H1 (cell line): ENCODE measurements around the gene UROS. TPM values are rescaled to one million over a fixed set of nuclear protein-coding genes. Genes with fewer than 3 reads are reported as not detected.

Experiments used
- CTCF ChIA-PET: fragments of 300-600 bp; sonication (Branson Sonifier 250); formaldehyde crosslinking; loops from one replicate; lab custom pipeline; 2021; ENCODE audit not compliant: partially characterized antibody; lab: Charles Lee
- POLR2A ChIA-PET: fragments of 300-600 bp; sonication (Branson Sonifier 250); formaldehyde crosslinking; loops from one replicate; lab custom pipeline; 2021; ENCODE audit warnings: inconsistent platforms; ENCODE audit not compliant: partially characterized antibody; lab: Charles Lee
- DNase-seq, 2 experiments: peaks; one replicate each; pipeline versions ENCODE4 v3.0.0 to v3.0.0-alpha.2; 2010 to 2022; ENCODE audit warnings: low spot score in 2 of 2, low read depth in 1 of 2, mixed read lengths in 1 of 2
- FAIRE-seq: peaks from 2 replicates; lab custom pipeline; 2011; peaks lifted over from hg19 to GRCh38; lab: Jason Lieb, UNC
- H2AFZ ChIP-seq: 2 replicates; pipeline ENCODE4 v1.8.1; 2012; ENCODE audit warnings: low read length, inconsistent platforms
- H2AK5ac ChIP-seq: 2 replicates; pipeline ENCODE4 v1.6.1; 2013; ENCODE audit warnings: low read depth, low read length
- H2BK120ac ChIP-seq: replicated peaks from 2 replicates; pipeline ENCODE3; 2013; ENCODE audit warnings: low read depth, low read length, inconsistent platforms
- H2BK12ac ChIP-seq: 2 replicates; pipeline ENCODE4 v1.6.1; 2013; ENCODE audit warnings: low read depth, low read length
- H2BK15ac ChIP-seq: 2 replicates; pipeline ENCODE4 v1.6.1; 2013; ENCODE audit warnings: low read length
- H2BK20ac ChIP-seq: 2 replicates; pipeline ENCODE4 v1.6.1; 2013; ENCODE audit warnings: low read length
- H2BK5ac ChIP-seq: 2 replicates; pipeline ENCODE4 v1.6.1; 2013; ENCODE audit warnings: low read depth, low read length
- H3K14ac ChIP-seq: 2 replicates; pipeline ENCODE4 v1.6.1; 2013; ENCODE audit warnings: inconsistent platforms; ENCODE audit not compliant: insufficient read length
- H3K18ac ChIP-seq: 2 replicates; pipeline ENCODE4 v1.6.1; 2013; ENCODE audit warnings: low read length; ENCODE audit errors: extremely low read depth
- H3K23ac ChIP-seq: 2 replicates; pipeline ENCODE4 v1.6.1; 2013; ENCODE audit warnings: inconsistent platforms; ENCODE audit not compliant: insufficient read length
- H3K23me2 ChIP-seq: 2 replicates; pipeline ENCODE4 v1.6.1; 2013; ENCODE audit warnings: low read depth, low read length
- H3K27ac ChIP-seq: 2 replicates; pipeline ENCODE4 v1.6.1; 2011; ENCODE audit warnings: low read depth, low read length, inconsistent platforms
- H3K27me3 ChIP-seq, 4 experiments: replicated peaks in 1 of 4; 1 replicate in 1 of 4; 2 replicates in 3 of 4; pipeline versions ENCODE4 v1.6.1 to v1.8.1; 2011 to 2013; ENCODE audit warnings: low read length in 3 of 4, mild to moderate bottlenecking in 3 of 4, inconsistent platforms in 2 of 4, mixed read lengths in 2 of 4, moderate library complexity in 1 of 4; ENCODE audit not compliant: control insufficient read depth in 3 of 4, insufficient read depth in 3 of 4; ENCODE audit errors: extremely low read depth in 1 of 4
- H3K36me3 ChIP-seq, 4 experiments: 2 replicates each; pipeline versions ENCODE4 v1.6.1 to v1.8.1; 2011 to 2013; ENCODE audit warnings: mild to moderate bottlenecking in 4 of 4, low read length in 3 of 4, moderate library complexity in 2 of 4, control low read depth in 1 of 4, inconsistent platforms in 1 of 4; ENCODE audit not compliant: insufficient read depth in 4 of 4, control insufficient read depth in 2 of 4
- H3K4ac ChIP-seq: replicated peaks from 2 replicates; pipeline ENCODE3; 2013; ENCODE audit warnings: low read length, low read depth, mixed read lengths, inconsistent platforms; ENCODE audit not compliant: insufficient read length
- H3K4me1 ChIP-seq, 4 experiments: replicated peaks in 1 of 4; 1 replicate in 1 of 4; 2 replicates in 3 of 4; pipeline versions ENCODE4 v1.6.1 to v1.8.1; 2011 to 2013; ENCODE audit warnings: low read length in 3 of 4, inconsistent platforms in 2 of 4, mixed read lengths in 1 of 4; ENCODE audit not compliant: insufficient read depth in 4 of 4, control insufficient read depth in 3 of 4
- H3K4me2 ChIP-seq, 2 experiments: 2 replicates each; pipeline versions ENCODE4 v1.6.1 to v1.8.1; 2011 to 2013; ENCODE audit warnings: low read depth in 2 of 2, low read length in 2 of 2, control low read depth in 1 of 2, inconsistent platforms in 1 of 2, mild to moderate bottlenecking in 1 of 2; ENCODE audit not compliant: insufficient read depth in 1 of 2
- H3K4me3 ChIP-seq, 4 experiments: fragments of 200-600, 300-600 bp in 1 of 4; sonication (generic), shearing (Covaris generic), sonication (Bioruptor Twin) in 1 of 4; 2 replicates each; pipeline versions ENCODE4 v1.5.1 to v1.8.1; 2011 to 2016; ENCODE audit warnings: low read length in 4 of 4, low read depth in 3 of 4, control low read depth in 2 of 4, inconsistent platforms in 2 of 4, mild to moderate bottlenecking in 2 of 4, mixed read lengths in 1 of 4, moderate library complexity in 1 of 4; ENCODE audit not compliant: insufficient read depth in 2 of 4; ENCODE audit errors: extremely low read depth in 1 of 4
- H3K56ac ChIP-seq: replicated peaks from 2 replicates; pipeline ENCODE3; 2013; ENCODE audit warnings: low read depth, mild to moderate bottlenecking, mixed read lengths, low read length, inconsistent platforms; ENCODE audit not compliant: insufficient read length
- H3K79me1 ChIP-seq: 2 replicates; pipeline ENCODE4 v1.6.1; 2013; ENCODE audit warnings: low read depth, low read length, control low read depth
- H3K79me2 ChIP-seq, 2 experiments: 2 replicates each; pipeline versions ENCODE4 v1.6.1 to v1.8.1; 2012 to 2013; ENCODE audit warnings: low read length in 2 of 2, mild to moderate bottlenecking in 2 of 2, inconsistent platforms in 1 of 2; ENCODE audit not compliant: insufficient read depth in 2 of 2, control insufficient read depth in 1 of 2
- H3K9ac ChIP-seq, 4 experiments: replicated peaks in 1 of 4; 1 replicate in 1 of 4; 2 replicates in 3 of 4; pipeline versions ENCODE4 v1.6.1 to v1.8.1; 2011 to 2013; ENCODE audit warnings: low read depth in 3 of 4, low read length in 3 of 4, control low read depth in 2 of 4, mild to moderate bottlenecking in 2 of 4, moderate library complexity in 2 of 4, inconsistent platforms in 1 of 4; ENCODE audit errors: extremely low read depth in 1 of 4
- H3K9me3 ChIP-seq, 2 experiments: 2 replicates each; pipeline versions ENCODE4 v1.6.1 to v1.8.1; 2012 to 2013; ENCODE audit warnings: mild to moderate bottlenecking in 2 of 2, moderate library complexity in 2 of 2, control low read depth in 1 of 2, inconsistent platforms in 1 of 2, low read depth in 1 of 2, low read length in 1 of 2, mixed read lengths in 1 of 2; ENCODE audit not compliant: insufficient read depth in 2 of 2
- H4K20me1 ChIP-seq, 2 experiments: replicated peaks in 1 of 2; 2 replicates each; pipeline versions ENCODE3 to v1.8.1; 2011 to 2013; ENCODE audit warnings: inconsistent platforms in 2 of 2, low read length in 2 of 2, mild to moderate bottlenecking in 1 of 2; ENCODE audit not compliant: insufficient read depth in 2 of 2, control insufficient read depth in 1 of 2
- H4K5ac ChIP-seq: 2 replicates; pipeline ENCODE4 v1.6.1; 2013; ENCODE audit warnings: low read length, low read depth, mixed read lengths, inconsistent platforms; ENCODE audit not compliant: insufficient read length
- H4K8ac ChIP-seq: 2 replicates; pipeline ENCODE4 v1.8.0; 2013; ENCODE audit warnings: mild to moderate bottlenecking, moderate library complexity, low read length, inconsistent platforms; ENCODE audit not compliant: insufficient read depth; ENCODE audit errors: extremely low read depth
- H4K91ac ChIP-seq: replicated peaks from 2 replicates; pipeline ENCODE3; 2013; ENCODE audit warnings: low read length, mixed read lengths, inconsistent platforms; ENCODE audit not compliant: insufficient read length
- BCL11A ChIP-seq, 2 experiments: IDR thresholded peaks; one replicate each; pipeline ENCODE4 v1.6.1; 2011; ENCODE audit warnings: low read depth in 2 of 2, low read length in 2 of 2, mild to moderate bottlenecking in 2 of 2
- BRCA1 ChIP-seq: IDR thresholded peaks from 2 replicates; pipeline ENCODE4 v1.6.1; 2012; ENCODE audit warnings: low read depth, low read length, improper control_type of control experiment
- CBX8 ChIP-seq: fragments of 300-800, 300-1000 bp; sonication (generic); IDR thresholded peaks from 2 replicates; pipeline ENCODE4 v1.7.1; 2016; ENCODE audit warnings: low read depth, low read length, borderline replicate concordance
- CEBPB ChIP-seq: IDR thresholded peaks from 2 replicates; pipeline ENCODE4 v1.6.1; 2012; ENCODE audit warnings: low read depth, low read length
- EGR1 ChIP-seq: IDR thresholded peaks from 2 replicates; pipeline ENCODE4 v1.6.1; 2011; ENCODE audit warnings: low read depth, low read length, borderline replicate concordance
- HDAC6 ChIP-seq: IDR thresholded peaks from one replicate; pipeline ENCODE4 v1.7.1; 2012; ENCODE audit warnings: low read depth, mild to moderate bottlenecking, inconsistent platforms, low read length, moderate library complexity
- KDM4A ChIP-seq: IDR thresholded peaks from one replicate; pipeline ENCODE4 v1.7.1; 2012; ENCODE audit warnings: low read depth, mild to moderate bottlenecking, moderate library complexity, low read length, inconsistent platforms; ENCODE audit not compliant: severe bottlenecking
- PHF8 ChIP-seq: fragments of 200-600 bp; sonication (generic); conservative IDR thresholded peaks from 2 replicates; pipeline ENCODE4 v1.7.1; 2012; ENCODE audit warnings: low read depth, mild to moderate bottlenecking, inconsistent platforms, low read length, moderate library complexity
- POU5F1 ChIP-seq: IDR thresholded peaks from 2 replicates; pipeline ENCODE4 v1.6.1; 2011; ENCODE audit warnings: low read depth, mild to moderate bottlenecking, low read length, moderate library complexity
- RFX5 ChIP-seq: IDR thresholded peaks from 2 replicates; pipeline ENCODE4 v1.6.1; 2011; ENCODE audit warnings: low read depth, low read length, improper control_type of control experiment, borderline replicate concordance
- SIX5 ChIP-seq: IDR thresholded peaks from 2 replicates; pipeline ENCODE4 v1.6.1; 2011; ENCODE audit warnings: mild to moderate bottlenecking, low read depth, low read length
- TBP ChIP-seq: IDR thresholded peaks from 2 replicates; pipeline ENCODE4 v1.6.1; 2011; ENCODE audit warnings: low read depth, low read length, improper control_type of control experiment
- TEAD4 ChIP-seq: IDR thresholded peaks from 2 replicates; pipeline ENCODE4 v1.6.1; 2012; ENCODE audit warnings: low read depth, low read length, inconsistent platforms, mixed read lengths
- WGBS, 2 experiments: shearing (Covaris generic) in 1 of 2; methylation state at CpG; one replicate each; pipeline versions ENCODE4 v1.1.6 to v1.1.7; 2013 to 2015; ENCODE audit warnings: low lambda C conversion rate in 2 of 2, mixed read lengths in 2 of 2, inconsistent platforms in 1 of 2, low coverage in 1 of 2, missing lambda C conversion rate in 1 of 2; ENCODE audit not compliant: insufficient replicate concordance in 2 of 2, insufficient coverage in 1 of 2, insufficient read length in 1 of 2; ENCODE audit errors: extremely low coverage in 1 of 2, missing lambda C conversion rate in 1 of 2; 5-methylcytosine and 5-hydroxymethylcytosine counted together
- polyA plus RNA-seq, 7 experiments: library from polyadenylated mRNA; depleted of rRNA in 3 of 7; stranded (reverse) in 5 of 7; unstranded in 2 of 7; fragments of >200 nt in 5 of 7; fragments of 200-250 nt in 2 of 7; gene quantifications; 1 replicate in 5 of 7; 2 replicates in 1 of 7; 4 replicates in 1 of 7; pipeline versions ENCODE4 v1.2.1 to v1.2.3, GENCODE V29; 2011 to 2013; ENCODE audit warnings: missing spikeins in 2 of 7, mixed read lengths in 2 of 7
- total RNA-seq: library from RNA; stranded (reverse); fragmentation: NEBNext Ultra II Directional; extraction: Animal tissue kit (Norgen Biotek cat#: 25700); gene quantifications from 2 replicates; pipeline ENCODE4 v1.2.1, GENCODE V29; 2021
- TF ChIP-seq, protein P1 (sequence below): IDR thresholded peaks from 2 replicates; pipeline ENCODE4 v1.6.1; 2012; ENCODE audit warnings: inconsistent platforms

Gene UROS
- total and polyA plus RNA-seq, 2 of the 8 experiments (the other 6 are each of a cell fraction or from before 2014, with no cell fraction given) = 45.6 to 58.0 TPM

DNA sequence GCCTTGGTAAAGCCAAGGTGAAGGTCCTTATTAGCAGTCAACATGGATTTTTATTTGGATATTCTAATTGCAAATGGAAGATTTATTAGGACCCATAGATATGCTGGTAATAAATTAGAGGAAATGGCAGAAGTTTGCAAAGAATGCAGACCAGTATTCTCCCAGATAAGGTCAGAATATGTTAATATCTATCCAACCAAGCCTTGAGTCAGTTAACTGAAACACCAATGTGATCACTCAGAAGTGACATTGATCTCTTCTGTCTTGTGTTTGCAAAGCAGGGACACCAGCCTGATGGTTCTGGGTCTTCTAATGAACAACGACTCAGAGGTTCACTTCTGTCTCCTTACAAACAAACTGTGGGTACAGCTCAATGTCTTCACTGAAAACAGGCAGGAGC is 21.5 kb downstream of the UROS start:
- 85% methylated on average over 1 of the region's 1 CpG; no CpG with 5 or more reads in 1 of the 2 experiments for WGBS, 2 experiments
- no peak for TF ChIP-seq RFX5
- TF ChIP-seq POU5F1 = no peak
- no peak for TF ChIP-seq TEAD4
- TF ChIP-seq SIX5 = no peak
- TF ChIP-seq CEBPB = no peak
- no peak for TF ChIP-seq KDM4A
- no peak for TF ChIP-seq HDAC6
- no peak for TF ChIP-seq BCL11A (IDR thresholded peaks at IDR 0.05; ENCODE audit: low read depth in 2 of 2, low read length in 2 of 2)
- TF ChIP-seq, protein P1, sequence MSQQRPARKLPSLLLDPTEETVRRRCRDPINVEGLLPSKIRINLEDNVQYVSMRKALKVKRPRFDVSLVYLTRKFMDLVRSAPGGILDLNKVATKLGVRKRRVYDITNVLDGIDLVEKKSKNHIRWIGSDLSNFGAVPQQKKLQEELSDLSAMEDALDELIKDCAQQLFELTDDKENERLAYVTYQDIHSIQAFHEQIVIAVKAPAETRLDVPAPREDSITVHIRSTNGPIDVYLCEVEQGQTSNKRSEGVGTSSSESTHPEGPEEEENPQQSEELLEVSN = no peak
- TF ChIP-seq PHF8 = no peak
- no peak for TF ChIP-seq BRCA1
- TF ChIP-seq TBP = no peak
- TF ChIP-seq CBX8 = no peak
- TF ChIP-seq EGR1 = no peak
- H2BK20ac ChIP-seq = no peak overlapping the region

More for the DNA sequence above, 21.5 kb downstream of the UROS start:
- no peak overlapping the region for H2BK5ac ChIP-seq
- no peaks in the 10 kb centered on the region for H3K9me3 ChIP-seq
- H3K4me1 ChIP-seq = peaks cover 0 to 5% (median 0%) of the 10 kb centered on the region in 4 experiments; a peak in 1 of 7 replicates
- peaks cover 2 to 3% of the 10 kb centered on the region in 2 experiments for H4K20me1 ChIP-seq
- no peaks in the 10 kb centered on the region for H3K79me2 ChIP-seq
- ChIA-PET CTCF (no interaction called here), POLR2A (interaction anchor here (1.1 to 1.5 kb wide), 2 partner anchors 9 to 41 kb away, joined by 3 to 4 read pairs; no protein-coding TSS in a partner anchor)
- no peak overlapping the region for H3K4me2 ChIP-seq
- H2BK120ac ChIP-seq = no peak overlapping the region
- H3K27me3 ChIP-seq = no peaks in the 10 kb centered on the region
- H3K23ac ChIP-seq = no peak overlapping the region
- no peak for DNase-seq
- no peak for FAIRE-seq
- H2BK15ac ChIP-seq = no peak overlapping the region
- H4K91ac ChIP-seq = no peak overlapping the region
- no peak overlapping the region for H3K56ac ChIP-seq
- H2BK12ac ChIP-seq = no peak overlapping the region
- H2AK5ac ChIP-seq = no peak overlapping the region
- peaks cover 0 to 25% (median 10%) of the 10 kb centered on the region in 4 experiments; a peak in 7 of 8 replicates for H3K36me3 ChIP-seq
- no peak overlapping the region for H3K14ac ChIP-seq
- H3K9ac ChIP-seq = no peak overlapping the region
- H4K8ac ChIP-seq = no peak overlapping the region
- no peak overlapping the region for H3K4ac ChIP-seq
- H2AFZ ChIP-seq = no peak overlapping the region
- H3K18ac ChIP-seq = no peak overlapping the region
- H4K5ac ChIP-seq = no peak overlapping the region
- no peaks in the 10 kb centered on the region for H3K79me1 ChIP-seq
- no peak overlapping the region for H3K4me3 ChIP-seq
- no peaks in the 10 kb centered on the region for H3K23me2 ChIP-seq
- no peak overlapping the region for H3K27ac ChIP-seq
